GM18861 (cell line): ENCODE data around the gene KCND1.
A peak's percentile ranks its signal among the peaks of the same experiment; 100 is the strongest.

Experiments
- ATAC-seq: cut with Tn5 transposase; IDR thresholded peaks from one replicate; pipeline ENCODE4 v1.9.1; 2021; ENCODE audit not compliant: unreplicated experiment

KCND1 gene

GRCh38 chrX:48975041-48975440, 3.4 kb upstream of the KCND1 start:
- ATAC-seq, result no peak

GRCh38 chrX:48974574-48974973, 2.9 kb upstream of the KCND1 start:
- ATAC-seq, result no peak

- no peak for ATAC-seq
These were observed 2.4 kb upstream of the KCND1 start for GRCh38 chrX:48974033-48974432.

GRCh38 chrX:48972220-48973164, 848 bp upstream of the KCND1 start:
- ATAC-seq, result no peak

GRCh38 chrX:48969471-48969870, 2.2 kb downstream of the KCND1 start:
- ATAC-seq, result no peak

- no peak for ATAC-seq
These were observed 3.3 kb downstream of the KCND1 start for GRCh38 chrX:48968377-48968776.

- no peak for ATAC-seq
These were observed 4.7 kb downstream of the KCND1 start for GRCh38 chrX:48966796-48967579.

GRCh38 chrX:48965959-48966358, 5.7 kb downstream of the KCND1 start:
- ATAC-seq, result no peak

GRCh38 chrX:48961585-48962091, 10.0 kb downstream of the KCND1 start:
- no peak for ATAC-seq

- no peak for ATAC-seq
These were observed 11.4 kb downstream of the KCND1 start for GRCh38 chrX:48960291-48960690.

GRCh38 chrX:48958635-48959094, 13.0 kb downstream of the KCND1 start:
- no peak for ATAC-seq

- ATAC-seq, result peak; percentile 80
These were observed 13.6 kb downstream of the KCND1 start for GRCh38 chrX:48957827-48958634.

GRCh38 chrX:48957477-48957826, 14.2 kb downstream of the KCND1 start, which contains the start of gene OTUD5:
Gene OTUD5 (minus strand): TSS chrX:48957607. CDS start chrX:48957570, 37 bp downstream.
- peak; percentile 22 for ATAC-seq

- ATAC-seq, result no peak
These were observed 14.8 kb downstream of the KCND1 start for GRCh38 chrX:48956728-48957414.

GRCh38 chrX:48948589-48948988, 23.1 kb downstream of the KCND1 start:
- no peak for ATAC-seq

- no peak for ATAC-seq
These were observed 25.9 kb downstream of the KCND1 start for GRCh38 chrX:48945517-48946348.

- ATAC-seq, result no peak
These were observed 28.7 kb downstream of the KCND1 start for GRCh38 chrX:48942895-48943294.

- ATAC-seq, result no peak
These were observed 31.2 kb downstream of the KCND1 start for GRCh38 chrX:48940404-48940955.
